ENCODE data around the gene SNED1.

DNA sequence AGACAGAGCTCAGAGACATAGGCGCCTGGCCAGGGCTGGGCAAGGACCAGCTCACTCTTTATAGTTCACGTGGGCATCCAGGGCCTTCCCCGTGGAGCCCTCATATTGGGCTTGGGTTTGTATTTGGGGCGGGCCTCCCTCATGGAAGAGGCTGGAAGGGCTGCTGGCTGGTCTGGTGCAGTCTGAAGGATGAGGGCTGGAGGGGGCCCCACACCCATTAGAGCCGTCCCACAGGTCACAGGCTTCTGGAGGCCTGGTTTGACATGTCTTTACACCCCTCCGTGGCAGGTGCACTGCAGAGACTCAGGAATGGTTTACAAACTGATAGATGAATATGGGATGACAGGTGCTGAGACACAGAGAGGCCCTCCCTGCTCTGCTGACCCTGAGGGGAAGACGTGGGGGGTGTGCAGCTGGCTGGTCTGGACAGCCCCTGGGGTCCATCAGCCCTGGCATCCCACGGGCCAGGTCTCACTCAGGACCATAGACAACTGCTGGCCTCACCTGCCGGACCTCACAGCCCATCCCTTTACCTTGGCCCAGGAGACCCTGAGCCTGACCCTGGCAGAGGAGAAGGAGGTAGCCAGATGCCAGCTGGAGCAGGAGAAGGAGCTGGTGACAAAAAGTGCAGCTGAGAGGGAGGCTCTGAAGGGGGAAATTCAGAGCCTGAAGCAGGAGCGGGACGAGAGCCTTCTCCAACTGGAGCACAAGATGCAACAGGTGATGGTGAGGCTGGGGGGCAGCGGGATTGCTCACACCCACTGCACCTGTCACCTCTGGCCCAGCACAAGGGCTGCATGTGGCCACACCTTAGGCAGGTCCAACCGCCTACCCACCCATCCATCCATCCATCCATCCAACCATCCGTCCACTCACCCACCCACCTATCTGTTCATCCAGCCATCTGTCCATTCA lies 48.4 kb upstream of the SNED1 start:
- no peak for TF ChIP-seq FOXP2 (optimal IDR thresholded peaks at IDR 0.05; ENCODE audit: borderline replicate concordance, extremely low read depth, extremely low read length, insufficient read depth)
- TF ChIP-seq, protein P1, sequence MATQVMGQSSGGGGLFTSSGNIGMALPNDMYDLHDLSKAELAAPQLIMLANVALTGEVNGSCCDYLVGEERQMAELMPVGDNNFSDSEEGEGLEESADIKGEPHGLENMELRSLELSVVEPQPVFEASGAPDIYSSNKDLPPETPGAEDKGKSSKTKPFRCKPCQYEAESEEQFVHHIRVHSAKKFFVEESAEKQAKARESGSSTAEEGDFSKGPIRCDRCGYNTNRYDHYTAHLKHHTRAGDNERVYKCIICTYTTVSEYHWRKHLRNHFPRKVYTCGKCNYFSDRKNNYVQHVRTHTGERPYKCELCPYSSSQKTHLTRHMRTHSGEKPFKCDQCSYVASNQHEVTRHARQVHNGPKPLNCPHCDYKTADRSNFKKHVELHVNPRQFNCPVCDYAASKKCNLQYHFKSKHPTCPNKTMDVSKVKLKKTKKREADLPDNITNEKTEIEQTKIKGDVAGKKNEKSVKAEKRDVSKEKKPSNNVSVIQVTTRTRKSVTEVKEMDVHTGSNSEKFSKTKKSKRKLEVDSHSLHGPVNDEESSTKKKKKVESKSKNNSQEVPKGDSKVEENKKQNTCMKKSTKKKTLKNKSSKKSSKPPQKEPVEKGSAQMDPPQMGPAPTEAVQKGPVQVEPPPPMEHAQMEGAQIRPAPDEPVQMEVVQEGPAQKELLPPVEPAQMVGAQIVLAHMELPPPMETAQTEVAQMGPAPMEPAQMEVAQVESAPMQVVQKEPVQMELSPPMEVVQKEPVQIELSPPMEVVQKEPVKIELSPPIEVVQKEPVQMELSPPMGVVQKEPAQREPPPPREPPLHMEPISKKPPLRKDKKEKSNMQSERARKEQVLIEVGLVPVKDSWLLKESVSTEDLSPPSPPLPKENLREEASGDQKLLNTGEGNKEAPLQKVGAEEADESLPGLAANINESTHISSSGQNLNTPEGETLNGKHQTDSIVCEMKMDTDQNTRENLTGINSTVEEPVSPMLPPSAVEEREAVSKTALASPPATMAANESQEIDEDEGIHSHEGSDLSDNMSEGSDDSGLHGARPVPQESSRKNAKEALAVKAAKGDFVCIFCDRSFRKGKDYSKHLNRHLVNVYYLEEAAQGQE (IDR thresholded peaks at IDR 0.05; ENCODE audit: insufficient read depth in 1 of 2, low read depth in 2 of 2, low read length in 2 of 2), result no peak
- TF ChIP-seq POLR2AphosphoS5 (IDR thresholded peaks at IDR 0.05; ENCODE audit: low read depth, low read length), result no peak
- no peak for TF ChIP-seq TAF1 (IDR thresholded peaks at IDR 0.05; ENCODE audit: borderline replicate concordance, insufficient read depth, low read length)
- TF ChIP-seq SIN3A (IDR thresholded peaks at IDR 0.05; ENCODE audit: borderline replicate concordance, insufficient read depth, low read length), result no peak
